ENCODE results near the gene MAML3.

The MAML3 gene

GRCh38 chr4:139823345-139823744 lies 330.6 kb downstream of the MAML3 start:
- no peak for TF ChIP-seq CTCF (IDR thresholded peaks at IDR 0.05; ENCODE audit: low read depth, low read length, missing control alignments)
- no peak for DNase-seq (ENCODE audit: low read depth)
- no peak overlapping the region for H3K4me3 ChIP-seq (ENCODE audit: low read depth, low read length)

GRCh38 chr4:139822391-139822790 lies 331.6 kb downstream of the MAML3 start:
- no peak for DNase-seq (ENCODE audit: low read depth)
- TF ChIP-seq CTCF (IDR thresholded peaks at IDR 0.05; ENCODE audit: low read depth, low read length, missing control alignments), result no peak
- no peak overlapping the region for H3K4me3 ChIP-seq (ENCODE audit: low read depth, low read length)

GRCh38 chr4:139819082-139819481 lies 334.9 kb downstream of the MAML3 start:
- no peak for TF ChIP-seq CTCF (IDR thresholded peaks at IDR 0.05; ENCODE audit: low read depth, low read length, missing control alignments)
- no peak for DNase-seq (ENCODE audit: low read depth)
- no peak overlapping the region for H3K4me3 ChIP-seq (ENCODE audit: low read depth, low read length)

GRCh38 chr4:139817657-139818452 lies 336.1 kb downstream of the MAML3 start:
- DNase-seq (ENCODE audit: low read depth), result no peak
- no peak for TF ChIP-seq CTCF (IDR thresholded peaks at IDR 0.05; ENCODE audit: low read depth, low read length, missing control alignments)
- no peak overlapping the region for H3K4me3 ChIP-seq (ENCODE audit: low read depth, low read length)

GRCh38 chr4:139816856-139817255 lies 337.1 kb downstream of the MAML3 start:
- no peak for TF ChIP-seq CTCF (IDR thresholded peaks at IDR 0.05; ENCODE audit: low read depth, low read length, missing control alignments)
- H3K4me3 ChIP-seq (ENCODE audit: low read depth, low read length), result no peak overlapping the region
- DNase-seq (ENCODE audit: low read depth), result no peak

GRCh38 chr4:139815778-139816601 lies 338.0 kb downstream of the MAML3 start:
- DNase-seq (ENCODE audit: low read depth), result no peak
- TF ChIP-seq CTCF (IDR thresholded peaks at IDR 0.05; ENCODE audit: low read depth, low read length, missing control alignments), result no peak
- no peak overlapping the region for H3K4me3 ChIP-seq (ENCODE audit: low read depth, low read length)
